NCI-H1417 treated with DMSO at 0.1 percent for 48 hours (cell line): ENCODE results near the gene ADAM19.

Experiments used
- DNase-seq: peaks from one replicate; lab custom pipeline; 2025; lab: John Stamatoyannopoulos, UW

Gene ADAM19

GRCh38 chr5:157594675-157595459 is 19.3 kb upstream of the ADAM19 start:
- DNase-seq = no peak

GRCh38 chr5:157594257-157594656 is 18.7 kb upstream of the ADAM19 start:
- DNase-seq = no peak

- no peak for DNase-seq
These were observed 17.6 kb upstream of the ADAM19 start for GRCh38 chr5:157593052-157593757.

- DNase-seq = no peak
These were observed 17.0 kb upstream of the ADAM19 start for GRCh38 chr5:157592594-157592993.

GRCh38 chr5:157590478-157590877 is 14.9 kb upstream of the ADAM19 start:
- no peak for DNase-seq

- no peak for DNase-seq
These were observed 9.1 kb upstream of the ADAM19 start for GRCh38 chr5:157584628-157585027.

- DNase-seq = no peak
These were observed 7.4 kb upstream of the ADAM19 start for GRCh38 chr5:157582731-157583620.

- no peak for DNase-seq
These were observed 6.3 kb upstream of the ADAM19 start for GRCh38 chr5:157581901-157582300.

- DNase-seq = no peak
These were observed 2.7 kb upstream of the ADAM19 start for GRCh38 chr5:157578079-157578780.

- DNase-seq = no peak
These were observed 1.1 kb upstream of the ADAM19 start for GRCh38 chr5:157576678-157577077.

GRCh38 chr5:157574456-157575380 is 857 bp downstream of the ADAM19 start:
- no peak for DNase-seq

GRCh38 chr5:157571357-157571827 is 4.2 kb downstream of the ADAM19 start:
- DNase-seq = no peak

- DNase-seq = no peak
These were observed 4.9 kb downstream of the ADAM19 start for GRCh38 chr5:157570531-157571200.

GRCh38 chr5:157568720-157569119 is 6.9 kb downstream of the ADAM19 start:
- DNase-seq = no peak

GRCh38 chr5:157568222-157568621 is 7.4 kb downstream of the ADAM19 start:
- DNase-seq = no peak

- no peak for DNase-seq
These were observed 8.6 kb downstream of the ADAM19 start for GRCh38 chr5:157566902-157567489.

GRCh38 chr5:157563929-157564716 is 11.5 kb downstream of the ADAM19 start:
- no peak for DNase-seq

GRCh38 chr5:157563373-157563928 is 12.1 kb downstream of the ADAM19 start:
- DNase-seq = no peak
